Spleen (tissue), 7 donors: ENCODE results near the gene PKMYT1.

Experiments used
- CTCF ChIP-seq, 11 experiments: fragments of 200-600 bp in 7 of 11; fragments of 450-650 bp in 4 of 11; sonication (generic) in 4 of 11; IDR thresholded peaks in 8 of 11; conservative IDR thresholded peaks in 3 of 11; 1 replicate in 7 of 11; 2 replicates in 4 of 11; pipeline versions ENCODE4 v1.4.0 to v1.8.0; 2016 to 2021; ENCODE audit warnings: antibody characterized with exemption in 11 of 11, inconsistent platforms in 4 of 11, mild to moderate bottlenecking in 1 of 11
- POLR2A ChIP-seq, 3 donors: fragments of 450-650 bp; IDR thresholded peaks; one replicate each; pipeline ENCODE4 v1.5.1; 2017; ENCODE audit warnings: antibody characterized with exemption in 3 of 3, mild to moderate bottlenecking in 1 of 3
- POLR2AphosphoS5 ChIP-seq, 3 donors: sonication (generic); formaldehyde crosslinking; IDR thresholded peaks; one replicate each; pipeline ENCODE4 v1.5.1; 2017; ENCODE audit warnings: antibody characterized with exemption in 3 of 3
- donor health status: DM: no; HTN: no; CAD: no; lungs with moderate emphysema.
- donor health status: DM: no; HTN: no; CAD: no.
- donor health status: DM: no; HTN: no; CAD: no.

GRCh38 chr16:2971134-2971984, 8.9 kb downstream of the PKMYT1 start:
- no peak for TF ChIP-seq CTCF (IDR thresholded peaks at IDR 0.05 in 8 of 11, conservative IDR thresholded peaks at IDR 0.05 in 3 of 11)
- no peak for TF ChIP-seq POLR2A (IDR thresholded peaks at IDR 0.05)
- TF ChIP-seq POLR2AphosphoS5 (IDR thresholded peaks at IDR 0.05) = no peak
